ENCODE data around the gene ADGRG3. TPM values are rescaled to one million over a fixed set of nuclear protein-coding genes. Genes with fewer than 3 reads are reported as not detected.

The ADGRG3 gene
- total and polyA plus RNA-seq, 2 of the 8 experiments (the other 6 are each of a cell fraction or from before 2014, with no cell fraction given), result 0.28 to 0.98 TPM

GRCh38 chr16:57699481-57699880 is 31.4 kb downstream of the ADGRG3 start (continued):
- TF ChIP-seq RAD21 (IDR thresholded peaks at IDR 0.05 in 1 of 2, conservative IDR thresholded peaks at IDR 0.05 in 1 of 2; ENCODE audit: low read depth in 2 of 2, low read length in 2 of 2) (no peak), JUN (IDR thresholded peaks at IDR 0.05; ENCODE audit: low read depth, low read length) (no peak), KDM4A (IDR thresholded peaks at IDR 0.05; ENCODE audit: low read depth, low read length, severe bottlenecking) (no peak), BRCA1 (IDR thresholded peaks at IDR 0.05; ENCODE audit: low read depth, low read length) (no peak), RFX5 (IDR thresholded peaks at IDR 0.05; ENCODE audit: borderline replicate concordance, low read depth, low read length) (no peak), GTF2F1 (IDR thresholded peaks at IDR 0.05; ENCODE audit: borderline replicate concordance, low read depth, low read length) (no peak), CBX8 (IDR thresholded peaks at IDR 0.05; ENCODE audit: borderline replicate concordance, low read depth, low read length) (no peak)
